Measurements from ENCODE around the gene TXNDC12. TPM values are rescaled to one million over a fixed set of nuclear protein-coding genes. Genes with fewer than 3 reads are reported as not detected.
A peak's percentile ranks its signal among the peaks of the same experiment; 100 is the strongest.

TXNDC12 gene
- total and polyA plus RNA-seq, 9 of the 15 experiments (the other 6 are each of a cell fraction or from before 2014, with no cell fraction given) = 17.0 to 60.8 (median 37.8) TPM

GRCh38 chr1:51990478-51990965 lies 64.5 kb downstream of the TXNDC12 start, which contains the start of gene RAB3B:
Gene RAB3B, minus strand, starts transcription at chr1:51990700. Its CDS starts 13,583 bp downstream, at chr1:51977117.
- peak within 1 kb of the TSS in 1 of 2 experiments; percentile 87; a peak in 2 of 4 replicates for H3K9ac ChIP-seq (ENCODE audit: insufficient read depth in 1 of 2, low read depth in 2 of 2, low read length in 2 of 2)
- peak within 1 kb of the TSS; percentile 40; the same call in 1 of the 2 replicates for H3K4me2 ChIP-seq (ENCODE audit: insufficient read depth, low read length)
- H3K9me1 ChIP-seq (ENCODE audit: control insufficient read depth, insufficient read depth, low read length) = no peaks in the 10 kb centered on the region
- H3K27ac ChIP-seq (ENCODE audit: extremely low read depth, low read depth, low read length) = no peak within 1 kb of the TSS
- H3K36me3 ChIP-seq (ENCODE audit: control insufficient read depth, insufficient read depth, low read length) = no peaks in the 10 kb centered on the region
- H3K4me3 ChIP-seq = peak within 1 kb of the TSS; percentile 50
- peak; percentile 100 for ATAC-seq
- peak; percentile 81 for FAIRE-seq
- BruUV-seq (replicated peaks) = no TSS peak
- peaks cover 20 to 47% of the 10 kb centered on the region in 2 experiments for H3K27me3 ChIP-seq (ENCODE audit: control insufficient read depth in 2 of 2, insufficient read depth in 2 of 2, low read length in 2 of 2)
- CTCF ChIA-PET (ENCODE audit: low intra/inter-chr PET ratio) = no interaction called here
- DNase-seq (ENCODE audit: extremely low read depth in 1 of 4, low spot score in 3 of 4) = peak; percentile 88 to 96 (median 94)
- H2AFZ ChIP-seq (ENCODE audit: low read depth, low read length) = peak within 1 kb of the TSS; percentile 75
- WGBS (ENCODE audit: insufficient coverage, low coverage, missing lambda C conversion rate) = 1% methylated on average over 38 of the region's 46 CpGs
- POLR2A ChIA-PET = interaction anchor here (0.7 kb wide), 1 partner anchor 10 kb away, joined by 3 read pairs; no protein-coding TSS in a partner anchor
- intact Hi-C loops (cut with micrococcal nuclease) (no loop called here), in situ Hi-C loops (cut with MboI) (loop anchor here (10.0 kb wide), 1 partner anchor 56 kb away; no protein-coding TSS in a partner anchor)
- H3K9me3 ChIP-seq (replicated peaks; ENCODE audit: control insufficient read depth, insufficient read depth, low read depth, low read length) = no peaks in the 10 kb centered on the region
- no peaks in the 10 kb centered on the region for H3K79me2 ChIP-seq (ENCODE audit: control insufficient read depth, insufficient read depth, low read length)
- H4K20me1 ChIP-seq (replicated peaks; ENCODE audit: control insufficient read depth, insufficient read depth, low read length) = no peaks in the 10 kb centered on the region
- peaks cover 0 to 11% of the 10 kb centered on the region in 2 experiments; a peak in 3 of 5 replicates for H3K4me1 ChIP-seq (replicated peaks in 1 of 2; ENCODE audit: control insufficient read depth in 2 of 2, insufficient read depth in 2 of 2, low read length in 2 of 2)
- TF ChIP-seq TCF7L2 (IDR thresholded peaks at IDR 0.05; ENCODE audit: low read depth, low read length) = no peak
- TF ChIP-seq CXXC5 (CRISPR knock-in tag; IDR thresholded peaks at IDR 0.05) = peak; percentile 47
- TF ChIP-seq SMARCE1 (IDR thresholded peaks at IDR 0.05) = no peak
- TF ChIP-seq NFIC (IDR thresholded peaks at IDR 0.05) = peak; percentile 43; the same call in 1 of the 2 replicates
- TF ChIP-seq UBTF (IDR thresholded peaks at IDR 0.05; ENCODE audit: borderline replicate concordance in 1 of 2, low read depth in 2 of 2, low read length in 2 of 2) = peak in 1 of 2 experiments; percentile 45; a peak in 1 of 4 replicates
- peak in 1 of 2 experiments; percentile 49; a peak in 1 of 4 replicates for TF ChIP-seq NONO (IDR thresholded peaks at IDR 0.05; ENCODE audit: low read depth in 2 of 2, low read length in 1 of 2)
- peak in 1 of 2 experiments; percentile 45; a peak in 2 of 4 replicates for TF ChIP-seq KDM1A (IDR thresholded peaks at IDR 0.05)
- peak; percentile 12; the same call in 1 of the 2 replicates for TF ChIP-seq VEZF1 (CRISPR knock-in tag; IDR thresholded peaks at IDR 0.05)
- TF ChIP-seq ILF3 (IDR thresholded peaks at IDR 0.05; ENCODE audit: borderline replicate concordance) = 0 out of 2 replicates have a peak, but pooled peaks have one; percentile 58
- TF ChIP-seq NCOA6 (IDR thresholded peaks at IDR 0.05) = peak; percentile 61; the same call in 1 of the 2 replicates
- TF ChIP-seq ZNF436 (CRISPR knock-in tag; IDR thresholded peaks at IDR 0.05) = no peak
- peak; percentile 59 for TF ChIP-seq PRDM10 (IDR thresholded peaks at IDR 0.05; ENCODE audit: partially characterized antibody)
- TF ChIP-seq MEIS2 (IDR thresholded peaks at IDR 0.05; ENCODE audit: partially characterized antibody) = peak; percentile 56
- TF ChIP-seq TBL1XR1 (IDR thresholded peaks at IDR 0.05; ENCODE audit: low read length in 2 of 2) = no peak
